ENCODE results near the gene LRPAP1.
"Not testable (repeated sequence)": the region's sequence is repeated elsewhere in the genome, so short reads cannot be mapped to it uniquely, and the experiment has no call there.

The LRPAP1 gene

DNA sequence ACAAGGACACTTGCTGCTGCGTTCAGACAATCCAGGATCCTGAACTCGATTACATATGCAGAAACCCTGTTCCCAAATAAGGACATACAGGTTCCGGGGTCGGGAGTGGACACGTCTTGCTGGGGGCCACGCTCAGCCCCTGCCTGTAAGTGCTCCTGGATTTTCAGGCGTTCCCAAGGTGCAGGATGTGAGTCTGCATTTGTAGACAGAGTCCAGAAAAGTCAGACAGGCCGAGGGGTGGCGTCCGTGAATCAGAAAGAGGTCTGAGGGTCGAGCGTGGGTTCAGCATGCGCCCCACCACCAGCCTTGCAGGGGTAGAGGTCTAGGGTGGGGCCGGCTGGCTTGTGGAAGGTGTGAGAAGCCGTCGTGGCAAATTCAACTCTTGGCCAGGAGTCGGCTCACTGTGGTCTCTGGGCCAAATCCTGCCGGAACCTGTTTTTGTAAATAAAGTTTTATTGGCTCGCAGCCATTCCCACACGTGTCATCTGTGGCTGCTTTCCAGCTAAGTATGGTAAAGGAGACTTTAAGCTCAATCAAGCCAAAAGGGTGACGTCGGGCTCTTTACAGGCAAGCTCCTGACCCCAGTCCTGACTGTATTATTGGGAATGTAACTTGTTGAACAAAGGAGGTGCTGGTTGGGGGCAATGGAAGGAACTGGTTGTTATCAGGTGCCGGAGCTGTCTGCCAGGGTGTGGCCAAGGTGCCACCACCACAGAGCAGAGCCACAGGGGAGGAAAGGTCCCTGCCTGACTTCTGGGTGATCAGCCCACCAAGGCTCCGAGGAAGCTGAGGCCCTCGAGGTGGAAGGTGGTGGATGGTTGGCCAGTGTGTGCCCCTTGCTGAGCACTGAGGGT, 61.8 kb downstream of the LRPAP1 start:
- DNase-seq: no peak

DNA sequence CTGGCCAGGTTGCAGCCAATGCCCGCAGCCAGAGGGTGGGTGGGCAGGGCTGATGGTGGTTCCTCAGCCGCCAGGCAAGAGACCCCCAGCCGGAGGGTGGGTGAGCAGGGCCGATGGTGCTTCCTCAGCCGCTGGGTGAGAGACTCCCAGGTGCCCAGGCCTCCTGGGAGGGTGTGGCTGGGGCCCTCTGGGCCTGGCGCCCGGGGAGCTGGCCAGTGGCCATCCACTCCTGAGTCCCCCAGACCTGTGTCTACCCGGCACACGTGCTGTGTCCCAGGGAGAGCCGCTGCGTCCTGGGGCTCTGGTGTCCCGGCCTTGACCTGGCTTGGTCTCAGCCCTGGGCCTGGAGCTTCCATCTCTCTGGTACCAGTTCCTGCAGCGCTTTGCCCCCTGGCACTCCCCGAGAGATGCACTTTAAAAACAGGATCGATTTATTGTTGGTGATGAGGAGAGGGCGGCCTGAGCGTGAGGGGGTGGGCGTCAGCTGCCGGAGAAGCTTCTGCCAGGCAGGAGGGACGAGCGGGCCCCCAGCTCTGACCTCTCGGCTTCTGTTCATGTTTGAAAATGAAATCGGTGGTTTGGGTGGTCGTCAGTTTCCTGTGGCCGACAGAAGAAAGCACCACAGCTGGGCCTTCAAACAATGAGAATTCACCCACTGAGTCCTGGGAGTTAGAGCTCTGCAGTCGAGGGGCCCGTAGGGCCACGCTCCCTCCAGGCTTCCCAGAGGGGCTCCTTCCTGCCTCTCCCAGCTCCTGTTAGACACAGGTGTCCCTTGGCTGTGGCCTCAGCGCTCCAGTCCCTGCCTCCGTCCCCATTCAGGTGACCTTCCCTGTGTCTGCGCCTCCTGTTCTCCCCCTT, 62.6 kb downstream of the LRPAP1 start:
- DNase-seq: no peak

- no peak for DNase-seq
Measured at GRCh38 chr4:3468804-3469203, 63.4 kb downstream of the LRPAP1 start.

- no peak for DNase-seq
Measured at GRCh38 chr4:3468154-3468553, 64.1 kb downstream of the LRPAP1 start.

DNA sequence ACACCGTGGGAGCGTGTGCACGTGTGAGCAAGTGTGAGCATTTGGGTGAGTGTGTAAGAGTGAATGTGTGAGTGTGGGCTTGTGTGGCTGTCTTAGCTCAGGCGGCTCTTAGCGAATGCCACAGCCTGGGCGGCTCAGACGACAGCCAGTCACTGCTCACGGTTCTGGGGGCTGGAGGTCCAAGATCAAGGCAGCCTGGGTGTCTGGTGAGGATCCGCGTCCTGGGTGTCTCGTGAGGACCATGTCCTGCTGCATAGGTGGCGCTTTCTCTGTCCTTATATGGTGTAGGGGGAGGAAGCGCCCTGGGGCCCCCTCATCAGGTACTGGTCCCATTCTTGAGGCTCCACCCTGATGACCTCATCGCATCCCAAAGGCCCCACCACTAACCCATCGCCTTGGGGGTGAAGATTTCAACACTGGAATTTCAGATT, 64.6 kb downstream of the LRPAP1 start:
- no peak for DNase-seq

DNA sequence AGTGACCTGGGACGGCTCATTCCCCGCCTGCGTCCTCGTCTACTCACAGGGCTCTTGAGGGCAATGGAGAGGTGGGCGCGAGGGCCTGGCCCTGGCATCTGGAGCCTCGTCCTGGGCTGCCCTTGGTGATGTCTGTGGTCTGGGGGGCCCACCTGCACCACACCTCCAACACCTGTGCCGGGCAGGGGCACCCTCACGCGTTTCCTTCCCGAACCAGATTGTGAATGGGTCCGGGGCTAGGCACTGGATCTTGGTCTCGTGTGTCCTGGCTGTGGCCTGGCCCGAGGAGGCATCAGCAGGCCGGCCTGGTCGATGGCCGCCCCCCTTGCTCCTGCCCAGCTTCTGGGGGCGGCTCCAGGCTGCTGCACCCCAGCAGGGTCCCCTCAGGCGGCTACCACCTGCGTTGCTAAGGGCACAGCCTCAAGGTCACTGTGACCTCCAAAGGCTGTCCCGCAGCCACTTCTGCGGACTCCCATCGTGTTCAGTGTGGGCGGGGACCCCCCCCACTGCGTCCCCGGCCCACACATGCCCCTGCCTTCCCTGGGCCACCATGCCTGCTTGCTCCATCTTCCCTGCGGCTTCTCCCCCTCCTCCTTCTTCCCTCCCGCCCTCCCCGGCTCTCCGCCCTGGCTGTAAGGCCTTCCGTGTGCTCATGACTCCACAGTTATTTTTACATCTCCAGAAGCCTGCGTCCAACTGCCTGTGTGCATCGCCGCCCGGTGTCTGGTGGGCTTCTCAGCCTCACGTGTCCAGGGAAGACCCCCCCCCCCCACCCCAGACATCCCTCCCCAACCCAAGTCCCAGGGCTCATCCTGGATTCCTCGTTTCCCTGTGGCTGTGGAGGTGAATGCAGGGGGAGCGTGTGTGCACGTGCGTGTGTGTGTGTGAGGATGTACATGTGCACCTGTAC, 65.3 kb downstream of the LRPAP1 start:
- no peak for DNase-seq

- no peak for DNase-seq
Measured at GRCh38 chr4:3465698-3466671, 66.2 kb downstream of the LRPAP1 start.

- DNase-seq: no peak
Measured at GRCh38 chr4:3464911-3465697, 67.1 kb downstream of the LRPAP1 start.

- DNase-seq: no peak
Measured at GRCh38 chr4:3464349-3464905, 67.8 kb downstream of the LRPAP1 start.

GRCh38 chr4:3463556-3464348, 68.5 kb downstream of the LRPAP1 start:
- DNase-seq: no peak

GRCh38 chr4:3462790-3463415, 69.3 kb downstream of the LRPAP1 start, which contains the start of gene DOK7:
DOK7 (plus strand) TSS chr4:3463306; CDS start chr4:3463376, 70 bp downstream.
- no peak for DNase-seq

GRCh38 chr4:3462321-3462789, 69.9 kb downstream of the LRPAP1 start:
- DNase-seq: no peak

DNA sequence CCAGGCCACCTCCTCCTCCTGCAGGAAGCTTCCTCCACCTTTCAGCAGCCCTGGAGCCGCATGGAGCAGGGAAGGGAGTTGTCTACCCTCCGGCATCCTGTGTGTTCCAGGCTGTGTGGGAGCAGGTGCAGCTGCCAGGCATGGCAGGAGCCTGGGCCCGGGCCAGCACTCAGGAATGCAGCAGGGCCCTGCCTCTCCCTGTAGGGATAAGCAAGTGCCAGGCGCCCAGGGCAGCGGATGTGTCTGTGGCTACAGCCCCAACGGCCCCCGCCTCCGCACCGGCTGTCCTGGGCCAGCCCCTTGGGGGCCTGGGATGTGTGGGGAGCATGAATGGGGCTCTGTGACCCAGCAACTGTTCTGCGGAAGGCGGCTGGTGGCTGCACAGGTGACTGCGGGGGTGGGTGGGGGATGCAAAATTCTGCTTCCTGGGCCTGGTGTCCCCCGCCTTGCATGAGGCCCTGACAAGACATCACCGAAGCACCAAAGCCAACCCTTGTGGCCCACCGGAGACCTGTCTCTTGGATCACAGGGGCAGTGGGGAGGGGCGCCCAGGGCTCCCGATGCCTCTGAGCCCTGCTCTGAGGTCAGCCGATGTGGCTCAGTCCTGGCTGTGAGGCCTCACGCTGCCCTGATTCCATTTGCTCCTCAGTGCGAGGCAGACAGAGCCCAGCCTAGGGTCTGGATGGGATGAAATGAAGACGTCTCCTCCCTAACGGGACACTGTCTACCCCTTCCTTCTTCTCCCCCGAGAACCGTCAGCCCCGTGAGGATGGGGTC, 70.5 kb downstream of the LRPAP1 start:
- no peak for DNase-seq

GRCh38 chr4:3460926-3461325, 71.3 kb downstream of the LRPAP1 start:
- no peak for DNase-seq

DNA sequence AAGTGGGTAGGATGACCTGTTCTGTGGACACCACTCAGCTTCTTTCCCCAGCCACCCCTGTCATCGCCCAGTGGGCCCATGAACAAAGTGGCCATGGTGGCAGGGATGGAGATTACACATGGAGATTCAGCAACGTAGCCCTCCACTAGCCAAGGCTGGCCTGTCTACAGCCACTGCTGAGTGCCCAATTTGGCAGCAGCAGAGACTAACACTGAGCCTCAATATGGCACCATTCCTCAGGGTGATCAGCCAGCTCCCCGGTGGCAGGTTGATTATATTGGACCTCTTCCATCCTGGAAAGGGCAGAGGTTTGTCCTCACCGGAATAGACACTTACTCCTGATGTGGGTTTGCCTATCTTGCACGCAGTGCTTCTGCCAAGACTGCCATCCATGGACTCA, 73.1 kb downstream of the LRPAP1 start:
- DNase-seq: not testable (repeated sequence)

DNA sequence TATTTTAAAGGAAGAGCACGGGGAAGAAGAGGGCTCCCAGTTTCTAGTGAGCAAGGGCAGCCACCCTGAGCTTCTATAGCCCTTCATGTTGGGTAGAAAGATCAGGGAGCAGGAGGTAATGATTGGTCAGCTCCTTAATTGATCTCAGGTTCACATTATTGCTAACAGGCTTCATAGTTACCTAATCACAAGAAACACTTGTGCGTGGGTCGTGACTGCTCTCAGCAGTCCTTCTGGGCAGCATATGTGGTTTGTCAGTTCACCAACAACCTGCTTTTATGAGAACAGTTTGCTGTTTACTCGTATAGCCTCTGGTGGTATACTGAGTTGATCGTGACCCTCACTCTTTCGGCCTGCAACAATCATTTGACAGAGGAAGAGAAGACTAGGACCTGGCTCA, 73.9 kb downstream of the LRPAP1 start:
- DNase-seq: no peak

GRCh38 chr4:3455596-3455995, 76.6 kb downstream of the LRPAP1 start:
- DNase-seq: not testable (repeated sequence)

All from activated CD8-positive, alpha-beta memory T cell treated with anti-CD3 and anti-CD28 coated beads, Interleukin-2, amount 50 U/mL, for 48 hours (primary cell).